Pancreas (tissue), 10 donors: ENCODE data around the gene FRRS1L. TPM values are rescaled to one million over a fixed set of nuclear protein-coding genes. Genes with fewer than 3 reads are reported as not detected.

Experiments
- ATAC-seq, 4 donors: fragments of 200-7000 bp; cut with Tn5 transposase; one replicate each; pipeline versions ENCODE4 v1.8.0 to v1.9.1; 2020; ENCODE audit warnings: mild to moderate bottlenecking in 4 of 4, moderate library complexity in 4 of 4
- DNase-seq, 6 donors: peaks; one replicate each; pipeline ENCODE4 v3.0.0-alpha.2; 2020
- FAIRE-seq: peaks from 2 replicates; lab custom pipeline; 2012; peaks lifted over from hg19 to GRCh38; lab: Jason Lieb, UNC
- H3K27ac ChIP-seq, 4 donors: fragments of 200-600 bp; sonication (generic); 1 replicate in 3 of 4; 2 replicates in 1 of 4; pipeline versions ENCODE4 v1.5.0 to v1.8.0; 2020
- H3K27me3 ChIP-seq, 4 donors: fragments of 200-600 bp; one replicate each; pipeline ENCODE4 v1.8.0; 2021
- H3K36me3 ChIP-seq, 3 donors: fragments of 200-600 bp; sonication (generic) in 1 of 3; one replicate each; pipeline versions ENCODE4 v1.5.0 to v1.8.0; 2020 to 2021
- H3K4me1 ChIP-seq, 3 donors: fragments of 200-600 bp; one replicate each; pipeline ENCODE4 v1.8.0; 2021
- H3K4me3 ChIP-seq, 4 donors: fragments of 200-600 bp; sonication (generic) in 2 of 4; one replicate each; pipeline versions ENCODE4 v1.5.0 to v1.8.0; 2020 to 2021
- H3K9me3 ChIP-seq, 4 donors: fragments of 200-600 bp; one replicate each; pipeline ENCODE4 v1.8.0; 2021
- WGBS, 2 donors: extraction: QIAGEN DNeasy Blood & Tissue Kit; methylation state at CpG; one replicate each; pipeline ENCODE4 v1.1.7; 2013; 5-methylcytosine and 5-hydroxymethylcytosine counted together
- intact Hi-C, 3 donors: fragments of 100-400 bp; cut with DNase I; formaldehyde crosslinking; loops; one replicate each; pipeline versions ENCODE4 v1.11.1 to v1.14.2; 2022
- polyA plus RNA-seq, 2 donors: library from polyadenylated mRNA; stranded (reverse); fragments of 200-250 nt; gene quantifications; one replicate each; pipeline ENCODE4 v1.2.3, GENCODE V29; 2013
- total RNA-seq, 6 donors: library from RNA; stranded (reverse); fragmentation: NEBNext Ultra II Directional in 4 of 6; extraction: Animal tissue kit (Norgen Biotek cat#: 25700) in 4 of 6; gene quantifications; one replicate each; pipeline versions ENCODE4 v1.2.1 to v1.2.4, GENCODE V29; 2021 to 2023
- TF ChIP-seq, protein P1 (sequence below), 4 donors: fragments of 200-600 bp; sonication (generic) in 3 of 4; IDR thresholded peaks; one replicate each; pipeline versions ENCODE4 v1.5.0 to v1.8.0; 2021; ENCODE audit warnings: antibody characterized with exemption in 4 of 4
- donor health status: healthy with polysubstance abuse.
- donor health status: DM: no; HTN: no; CAD: no; lungs with moderate emphysema.
- donor health status: DM: no; HTN: no; CAD: no.
- donor health status: control.
- donor health status: control.
- donor health status: Bipolar disorder and iron deficiency.
- donor health status: DM: yes; HTN: yes; CAD: no.
- donor health status: DM: no; HTN: no; CAD: no.
- donor health status: DM: no; HTN: no; CAD: no.
- donor health status: DM: yes; HTN: yes; CAD: no.

Gene FRRS1L
- total and polyA plus RNA-seq, 8 donors: 0.19 to 3.0 (median 0.80) TPM

DNA sequence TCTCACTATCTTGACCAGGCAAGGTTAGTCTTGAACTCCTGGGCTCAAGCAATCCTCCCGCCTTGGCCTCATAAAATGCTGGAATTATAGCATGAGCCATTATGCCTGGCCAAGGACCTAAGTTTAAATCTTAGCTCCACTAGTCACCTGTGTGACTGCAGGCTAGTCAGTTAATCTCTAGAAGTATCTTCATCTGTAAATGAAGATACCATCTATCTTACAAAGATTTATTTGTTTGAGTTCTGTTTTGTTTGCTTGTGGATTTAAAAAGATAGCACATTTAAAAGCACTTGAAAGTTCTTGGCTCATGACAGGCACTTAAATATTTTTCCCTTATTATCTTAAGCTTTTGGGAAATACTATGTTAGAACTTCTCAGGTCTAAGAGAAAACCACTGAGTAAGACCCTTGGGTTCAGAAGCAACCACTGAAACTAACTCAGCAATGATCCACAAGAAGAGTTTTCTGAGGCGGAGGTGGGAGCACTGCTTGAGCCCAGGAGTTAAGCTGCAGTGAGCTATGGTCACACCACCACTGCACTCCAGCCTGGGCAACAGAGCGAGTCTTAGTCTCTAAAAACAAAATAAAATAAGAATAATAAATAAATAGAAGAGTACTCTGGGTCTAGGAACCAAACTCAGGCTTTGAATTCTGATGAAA is 66.4 kb downstream of the FRRS1L start:
- Histone ChIP-seq H3K4me3 (no peak overlapping the region), H3K36me3 (no peaks in the 10 kb centered on the region), H3K27ac (peak overlapping the region in 2 of 4 donors; percentile 81 to 88), H3K9me3 (no peaks in the 10 kb centered on the region), H3K4me1 (peaks cover 54 to 63% (median 61%) of the 10 kb centered on the region in 3 donors), H3K27me3 (no peaks in the 10 kb centered on the region)
- TF ChIP-seq, protein P1, sequence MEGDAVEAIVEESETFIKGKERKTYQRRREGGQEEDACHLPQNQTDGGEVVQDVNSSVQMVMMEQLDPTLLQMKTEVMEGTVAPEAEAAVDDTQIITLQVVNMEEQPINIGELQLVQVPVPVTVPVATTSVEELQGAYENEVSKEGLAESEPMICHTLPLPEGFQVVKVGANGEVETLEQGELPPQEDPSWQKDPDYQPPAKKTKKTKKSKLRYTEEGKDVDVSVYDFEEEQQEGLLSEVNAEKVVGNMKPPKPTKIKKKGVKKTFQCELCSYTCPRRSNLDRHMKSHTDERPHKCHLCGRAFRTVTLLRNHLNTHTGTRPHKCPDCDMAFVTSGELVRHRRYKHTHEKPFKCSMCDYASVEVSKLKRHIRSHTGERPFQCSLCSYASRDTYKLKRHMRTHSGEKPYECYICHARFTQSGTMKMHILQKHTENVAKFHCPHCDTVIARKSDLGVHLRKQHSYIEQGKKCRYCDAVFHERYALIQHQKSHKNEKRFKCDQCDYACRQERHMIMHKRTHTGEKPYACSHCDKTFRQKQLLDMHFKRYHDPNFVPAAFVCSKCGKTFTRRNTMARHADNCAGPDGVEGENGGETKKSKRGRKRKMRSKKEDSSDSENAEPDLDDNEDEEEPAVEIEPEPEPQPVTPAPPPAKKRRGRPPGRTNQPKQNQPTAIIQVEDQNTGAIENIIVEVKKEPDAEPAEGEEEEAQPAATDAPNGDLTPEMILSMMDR (IDR thresholded peaks at IDR 0.05): no peak
- 86 to 94% methylated on average over 3 of the region's 3 CpGs for WGBS, 2 donors
- no peak for FAIRE-seq
- no peak for DNase-seq
- intact Hi-C loops: no loop called here
- ATAC-seq: no peak

DNA sequence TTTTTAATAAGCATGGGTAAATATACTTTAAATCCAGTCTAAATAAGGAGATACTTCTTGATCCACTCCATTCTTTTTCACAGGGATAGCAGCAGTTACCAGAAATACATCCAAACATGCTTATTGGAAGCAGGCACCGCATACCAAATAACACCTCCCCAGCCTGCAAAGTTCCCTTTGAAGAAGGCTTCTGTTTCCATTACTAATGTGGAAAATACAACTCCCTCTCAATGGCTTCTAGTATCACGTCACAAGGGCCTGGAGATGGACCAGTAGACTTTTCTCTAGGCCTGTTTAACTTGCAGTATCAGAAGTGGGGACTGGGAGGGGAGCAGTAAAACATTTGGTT is 68.1 kb downstream of the FRRS1L start:
- H3K4me3 ChIP-seq: no peak overlapping the region
- ATAC-seq: peak in 2 of 4 donors; percentile 16 to 50
- TF ChIP-seq, protein P1 (IDR thresholded peaks at IDR 0.05): no peak
- WGBS, 2 donors: 24 to 32% methylated on average over 2 of the region's 2 CpGs
- intact Hi-C loops: no loop called here
- no peaks in the 10 kb centered on the region for H3K36me3 ChIP-seq
- DNase-seq: no peak
- no peaks in the 10 kb centered on the region for H3K9me3 ChIP-seq
- peak overlapping the region in 2 of 4 donors; percentile 53 to 88 for H3K27ac ChIP-seq
- H3K4me1 ChIP-seq: peaks cover 58 to 75% (median 70%) of the 10 kb centered on the region in 3 donors
- H3K27me3 ChIP-seq: no peaks in the 10 kb centered on the region
- no peak for FAIRE-seq

DNA sequence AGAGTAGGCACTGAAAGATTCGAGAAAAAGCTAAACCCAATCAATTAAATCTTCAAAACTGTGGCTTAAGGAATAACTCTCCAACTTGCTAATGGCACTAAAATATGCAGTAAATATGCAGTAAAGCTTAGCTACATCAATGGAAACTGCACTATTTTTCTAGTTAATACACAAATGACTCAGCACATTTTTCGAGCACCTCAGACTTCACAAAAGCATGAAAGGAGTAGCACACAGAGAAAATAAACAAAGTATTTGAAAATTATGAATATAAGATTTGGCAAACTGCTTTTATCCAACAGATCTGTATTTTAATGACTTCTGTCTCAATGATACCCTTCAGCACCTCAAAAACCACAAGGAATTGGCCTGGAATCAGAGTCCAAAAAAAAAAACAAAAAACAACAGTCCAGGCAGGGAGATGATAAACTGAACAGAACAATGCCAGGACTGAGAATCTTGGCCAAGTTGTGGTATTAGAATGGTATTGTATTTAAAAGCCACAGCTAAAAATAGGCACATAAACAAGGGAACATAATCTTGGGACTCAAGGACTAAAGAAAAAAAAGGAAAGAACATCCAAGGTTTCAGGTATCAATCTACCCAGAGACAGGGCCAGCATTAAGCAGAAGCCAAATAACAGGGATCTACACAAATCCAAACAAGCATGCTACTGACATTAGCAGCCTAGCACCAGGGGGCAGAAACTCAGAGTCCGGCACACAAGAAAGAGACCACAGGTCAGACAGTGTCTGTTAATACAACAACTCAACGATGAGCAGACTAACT is 68.7 kb downstream of the FRRS1L start:
- peak in 1 of 6 donors; percentile 40 for DNase-seq
- peaks cover 63 to 77% (median 71%) of the 10 kb centered on the region in 3 donors for H3K4me1 ChIP-seq
- ATAC-seq: peak; percentile 38 to 71 (median 60)

DNA sequence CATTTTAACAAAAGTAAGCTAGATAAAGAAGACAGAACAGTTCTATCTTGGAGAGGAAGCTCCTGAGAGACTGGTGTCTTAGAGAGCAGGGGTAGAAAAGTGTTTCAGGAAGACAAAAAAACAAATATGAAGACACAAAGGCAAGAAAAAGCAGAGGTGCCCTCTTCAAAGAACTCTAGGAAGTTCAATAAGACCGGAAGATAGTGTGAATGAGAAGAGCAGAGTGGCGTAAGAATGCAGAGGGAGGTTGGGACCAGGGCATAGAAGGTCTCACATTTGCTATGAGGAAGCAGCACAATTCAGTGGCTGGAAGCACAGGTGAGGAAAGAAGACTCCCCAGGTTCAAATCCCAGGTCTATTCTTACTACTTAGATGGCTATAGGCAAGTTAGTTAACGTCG is 69.9 kb downstream of the FRRS1L start:
- WGBS, 2 donors: 93 to 95% methylated on average over 4 of the region's 4 CpGs

More for the DNA sequence above, 68.7 kb downstream of the FRRS1L start:
- H3K36me3 ChIP-seq: no peaks in the 10 kb centered on the region
- 8 to 12% methylated on average over 4 of the region's 4 CpGs for WGBS, 2 donors
- FAIRE-seq: no peak
- intact Hi-C loops: no loop called here
- H3K27me3 ChIP-seq: no peaks in the 10 kb centered on the region
- H3K9me3 ChIP-seq: no peaks in the 10 kb centered on the region
- no peak overlapping the region for H3K4me3 ChIP-seq
- TF ChIP-seq, protein P1 (IDR thresholded peaks at IDR 0.05): no peak
- peak overlapping the region in 2 of 4 donors; percentile 53 to 88 for H3K27ac ChIP-seq

More for the DNA sequence above, 69.9 kb downstream of the FRRS1L start:
- ATAC-seq (no peak), FAIRE-seq (no peak), DNase-seq (no peak)
- Histone ChIP-seq H3K9me3 (no peaks in the 10 kb centered on the region), H3K4me1 (peaks cover 59 to 70% (median 63%) of the 10 kb centered on the region in 3 donors), H3K4me3 (no peak overlapping the region), H3K36me3 (no peaks in the 10 kb centered on the region), H3K27me3 (no peaks in the 10 kb centered on the region), H3K27ac (peak overlapping the region in 2 of 4 donors; percentile 53 to 88)
- intact Hi-C loops: no loop called here
- TF ChIP-seq, protein P1 (IDR thresholded peaks at IDR 0.05): no peak
